ENCODE measurements around the gene ATF7IP.

ATF7IP gene

GRCh38 chr12:14427929-14428328, 62.4 kb downstream of the ATF7IP start:
- no peak for DNase-seq (ENCODE audit: low read depth)
- TF ChIP-seq POLR2A (IDR thresholded peaks at IDR 0.05; ENCODE audit: extremely low read depth, insufficient read length), result no peak
- TF ChIP-seq CTCF (IDR thresholded peaks at IDR 0.05; ENCODE audit: low read depth, low read length), result no peak
- TF ChIP-seq MAX (IDR thresholded peaks at IDR 0.05; ENCODE audit: low read depth, low read length), result no peak
- TF ChIP-seq MYC (IDR thresholded peaks at IDR 0.05; ENCODE audit: low read depth, low read length), result no peak
- H3K4me3 ChIP-seq (ENCODE audit: low read depth, low read length), result no peak overlapping the region

- DNase-seq (ENCODE audit: low read depth), result no peak
- TF ChIP-seq CTCF (IDR thresholded peaks at IDR 0.05; ENCODE audit: low read depth, low read length), result no peak
- no peak overlapping the region for H3K4me3 ChIP-seq (ENCODE audit: low read depth, low read length)
These were observed 65.0 kb downstream of the ATF7IP start for GRCh38 chr12:14430394-14430986.

- H3K4me3 ChIP-seq (ENCODE audit: low read depth, low read length), result no peak overlapping the region
- TF ChIP-seq MAX (IDR thresholded peaks at IDR 0.05; ENCODE audit: low read depth, low read length), result no peak
- TF ChIP-seq CTCF (IDR thresholded peaks at IDR 0.05; ENCODE audit: low read depth, low read length), result no peak
- no peak for TF ChIP-seq MYC (IDR thresholded peaks at IDR 0.05; ENCODE audit: low read depth, low read length)
- TF ChIP-seq POLR2A (IDR thresholded peaks at IDR 0.05; ENCODE audit: extremely low read depth, insufficient read length), result no peak
These were observed 66.5 kb downstream of the ATF7IP start for GRCh38 chr12:14431975-14432374.

GRCh38 chr12:14435627-14436026, 70.1 kb downstream of the ATF7IP start:
- H3K4me3 ChIP-seq (ENCODE audit: low read depth, low read length), result no peak overlapping the region
- TF ChIP-seq MAX (IDR thresholded peaks at IDR 0.05; ENCODE audit: low read depth, low read length) (no peak), MYC (IDR thresholded peaks at IDR 0.05; ENCODE audit: low read depth, low read length) (no peak), CTCF (IDR thresholded peaks at IDR 0.05; ENCODE audit: low read depth, low read length) (no peak), POLR2A (IDR thresholded peaks at IDR 0.05; ENCODE audit: extremely low read depth, insufficient read length) (no peak)
- DNase-seq (ENCODE audit: low read depth), result no peak

More at GRCh38 chr12:14431975-14432374, 66.5 kb downstream of the ATF7IP start:
- DNase-seq (ENCODE audit: low read depth), result no peak

- no peak overlapping the region for H3K4me3 ChIP-seq (ENCODE audit: low read depth, low read length)
- DNase-seq (ENCODE audit: low read depth), result no peak
- TF ChIP-seq MYC (IDR thresholded peaks at IDR 0.05; ENCODE audit: low read depth, low read length) (no peak), POLR2A (IDR thresholded peaks at IDR 0.05; ENCODE audit: extremely low read depth, insufficient read length) (no peak), CTCF (IDR thresholded peaks at IDR 0.05; ENCODE audit: low read depth, low read length) (no peak), MAX (IDR thresholded peaks at IDR 0.05; ENCODE audit: low read depth, low read length) (no peak)
These were observed 76.9 kb downstream of the ATF7IP start for GRCh38 chr12:14442221-14442881.
